ENCODE data around the gene EFHB. TPM values are rescaled to one million over a fixed set of nuclear protein-coding genes. Genes with fewer than 3 reads are reported as not detected.

The EFHB gene
- total and polyA plus RNA-seq, 10 of the 15 experiments (the other 5 are each of a cell fraction or from before 2014, with no cell fraction given), result 0.12 to 0.95 (median 0.53) TPM; not detected in 3

DNA sequence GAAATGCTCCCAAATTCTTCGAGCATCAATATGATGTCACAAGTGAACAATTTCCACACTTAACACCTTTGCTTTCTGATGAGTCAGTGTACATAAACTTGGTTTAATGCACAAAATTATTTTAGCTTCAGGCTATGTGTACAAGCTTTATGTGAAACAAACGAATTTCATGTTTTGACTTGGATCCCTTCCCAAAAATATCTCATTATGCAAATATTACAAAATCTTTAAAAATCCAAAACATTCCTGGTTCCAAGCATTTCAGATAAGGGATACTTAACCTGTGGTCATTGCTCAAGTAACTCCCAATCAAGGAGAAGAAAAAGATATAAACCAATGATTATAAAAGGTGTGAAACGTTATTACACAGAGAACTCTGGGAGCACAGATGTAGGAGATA lies 38.0 kb upstream of the EFHB start:
- Histone ChIP-seq H3K36me3 (ENCODE audit: control insufficient read depth in 2 of 2, insufficient read depth in 2 of 2, low read length in 1 of 2) (peaks cover 0 to 5% of the 10 kb centered on the region in 2 experiments; a peak in 3 of 4 replicates), H2AFZ (ENCODE audit: control insufficient read depth, low read depth, low read length) (no peak overlapping the region), H3K27ac (ENCODE audit: control insufficient read depth, insufficient read depth) (no peak overlapping the region), H3K9me3 (replicated peaks; ENCODE audit: control insufficient read depth, insufficient read depth, low read length) (no peaks in the 10 kb centered on the region), H3K79me2 (ENCODE audit: control insufficient read depth, insufficient read depth, low read length) (peaks cover 15% of the 10 kb centered on the region), H3K27me3 (replicated peaks in 1 of 2; ENCODE audit: control insufficient read depth in 2 of 2, insufficient read depth in 2 of 2, low read length in 1 of 2) (no peaks in the 10 kb centered on the region), H3K4me1 (ENCODE audit: control insufficient read depth, insufficient read depth, low read length) (no peaks in the 10 kb centered on the region), H3K4me3 (no peak overlapping the region), H3K4me2 (ENCODE audit: control insufficient read depth, insufficient read depth) (no peak overlapping the region), H4K20me1 (ENCODE audit: control insufficient read depth, insufficient read depth) (no peaks in the 10 kb centered on the region; the same call in 1 of the 2 replicates), H3K9ac (ENCODE audit: control insufficient read depth, insufficient read depth, low read length) (no peak overlapping the region)
- CTCF ChIA-PET, result interaction anchor here (1.0 to 1.1 kb wide), 2 partner anchors 14 to 180 kb away, joined by 3 to 4 read pairs; no protein-coding TSS in a partner anchor
- no peak for ATAC-seq
- BruUV-seq (replicated peaks), result no TSS peak
- intact Hi-C loops (cut with micrococcal nuclease; ENCODE audit: unreplicated experiment) (no loop called here), in situ Hi-C loops (cut with MboI) (no loop called here)
- SMC1A ChIA-PET (ENCODE audit: uncharacterized antibody, unreplicated experiment), result interaction anchor here (0.8 to 1.2 kb wide), 2 partner anchors 73 to 153 kb away, joined by 3 read pairs; no protein-coding TSS in a partner anchor
- FAIRE-seq, result no peak
- 81% methylated on average over 3 of the region's 3 CpGs for WGBS (ENCODE audit: insufficient coverage, insufficient replicate concordance, low lambda C conversion rate, missing lambda C conversion rate)
- DNase-seq (ENCODE audit: low read depth, low spot score), result no peak
- no peak for TF ChIP-seq MEF2B (IDR thresholded peaks at IDR 0.05; ENCODE audit: partially characterized antibody, poor library complexity, severe bottlenecking)
- TF ChIP-seq, protein P1, sequence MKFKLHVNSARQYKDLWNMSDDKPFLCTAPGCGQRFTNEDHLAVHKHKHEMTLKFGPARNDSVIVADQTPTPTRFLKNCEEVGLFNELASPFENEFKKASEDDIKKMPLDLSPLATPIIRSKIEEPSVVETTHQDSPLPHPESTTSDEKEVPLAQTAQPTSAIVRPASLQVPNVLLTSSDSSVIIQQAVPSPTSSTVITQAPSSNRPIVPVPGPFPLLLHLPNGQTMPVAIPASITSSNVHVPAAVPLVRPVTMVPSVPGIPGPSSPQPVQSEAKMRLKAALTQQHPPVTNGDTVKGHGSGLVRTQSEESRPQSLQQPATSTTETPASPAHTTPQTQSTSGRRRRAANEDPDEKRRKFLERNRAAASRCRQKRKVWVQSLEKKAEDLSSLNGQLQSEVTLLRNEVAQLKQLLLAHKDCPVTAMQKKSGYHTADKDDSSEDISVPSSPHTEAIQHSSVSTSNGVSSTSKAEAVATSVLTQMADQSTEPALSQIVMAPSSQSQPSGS (IDR thresholded peaks at IDR 0.05; ENCODE audit: low read length), result no peak
- no peak for TF ChIP-seq TCF12 (IDR thresholded peaks at IDR 0.05; ENCODE audit: low read depth, low read length)
- TF ChIP-seq DPF2 (IDR thresholded peaks at IDR 0.05), result no peak
- no peak for TF ChIP-seq HCFC1 (IDR thresholded peaks at IDR 0.05; ENCODE audit: low read length)
- TF ChIP-seq ZNF274 (IDR thresholded peaks at IDR 0.05; ENCODE audit: insufficient read depth, insufficient read length), result no peak
- no peak for TF ChIP-seq IRF4 (IDR thresholded peaks at IDR 0.05; ENCODE audit: low read depth, low read length)
- no peak for TF ChIP-seq EZH2 (IDR thresholded peaks at IDR 0.05; ENCODE audit: borderline replicate concordance, control insufficient read depth, low read depth, low read length)
- no peak for TF ChIP-seq IKZF1 (conservative IDR thresholded peaks at IDR 0.05)
- TF ChIP-seq TCF3 (IDR thresholded peaks at IDR 0.05; ENCODE audit: borderline replicate concordance, insufficient read depth, low read depth, low read length), result no peak
- TF ChIP-seq EP300 (IDR thresholded peaks at IDR 0.05; ENCODE audit: borderline replicate concordance in 1 of 2, control insufficient read depth in 1 of 2, low read depth in 2 of 2, low read length in 2 of 2), result no peak
- TF ChIP-seq GATAD2B (conservative IDR thresholded peaks at IDR 0.05; ENCODE audit: low read depth), result no peak
- no peak for TF ChIP-seq SREBF2 (IDR thresholded peaks at IDR 0.05; ENCODE audit: low read length)
- TF ChIP-seq RCOR1 (conservative IDR thresholded peaks at IDR 0.05; ENCODE audit: low read depth, low read length), result no peak
- TF ChIP-seq CREM (IDR thresholded peaks at IDR 0.05; ENCODE audit: low read depth), result no peak
- RAD21 ChIA-PET (ENCODE audit: unreplicated experiment), result no interaction called here
- POLR2A ChIA-PET, result no interaction called here

All from GM12878 (cell line).